ENCODE data around the gene MFAP4. TPM values are rescaled to one million over a fixed set of nuclear protein-coding genes. Genes with fewer than 3 reads are reported as not detected.
A peak's percentile ranks its signal among the peaks of the same experiment; 100 is the strongest.

The MFAP4 gene, protein sequence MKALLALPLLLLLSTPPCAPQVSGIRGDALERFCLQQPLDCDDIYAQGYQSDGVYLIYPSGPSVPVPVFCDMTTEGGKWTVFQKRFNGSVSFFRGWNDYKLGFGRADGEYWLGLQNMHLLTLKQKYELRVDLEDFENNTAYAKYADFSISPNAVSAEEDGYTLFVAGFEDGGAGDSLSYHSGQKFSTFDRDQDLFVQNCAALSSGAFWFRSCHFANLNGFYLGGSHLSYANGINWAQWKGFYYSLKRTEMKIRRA
- 3.7 and 6.8 TPM in 2 replicates for total RNA-seq

DNA sequence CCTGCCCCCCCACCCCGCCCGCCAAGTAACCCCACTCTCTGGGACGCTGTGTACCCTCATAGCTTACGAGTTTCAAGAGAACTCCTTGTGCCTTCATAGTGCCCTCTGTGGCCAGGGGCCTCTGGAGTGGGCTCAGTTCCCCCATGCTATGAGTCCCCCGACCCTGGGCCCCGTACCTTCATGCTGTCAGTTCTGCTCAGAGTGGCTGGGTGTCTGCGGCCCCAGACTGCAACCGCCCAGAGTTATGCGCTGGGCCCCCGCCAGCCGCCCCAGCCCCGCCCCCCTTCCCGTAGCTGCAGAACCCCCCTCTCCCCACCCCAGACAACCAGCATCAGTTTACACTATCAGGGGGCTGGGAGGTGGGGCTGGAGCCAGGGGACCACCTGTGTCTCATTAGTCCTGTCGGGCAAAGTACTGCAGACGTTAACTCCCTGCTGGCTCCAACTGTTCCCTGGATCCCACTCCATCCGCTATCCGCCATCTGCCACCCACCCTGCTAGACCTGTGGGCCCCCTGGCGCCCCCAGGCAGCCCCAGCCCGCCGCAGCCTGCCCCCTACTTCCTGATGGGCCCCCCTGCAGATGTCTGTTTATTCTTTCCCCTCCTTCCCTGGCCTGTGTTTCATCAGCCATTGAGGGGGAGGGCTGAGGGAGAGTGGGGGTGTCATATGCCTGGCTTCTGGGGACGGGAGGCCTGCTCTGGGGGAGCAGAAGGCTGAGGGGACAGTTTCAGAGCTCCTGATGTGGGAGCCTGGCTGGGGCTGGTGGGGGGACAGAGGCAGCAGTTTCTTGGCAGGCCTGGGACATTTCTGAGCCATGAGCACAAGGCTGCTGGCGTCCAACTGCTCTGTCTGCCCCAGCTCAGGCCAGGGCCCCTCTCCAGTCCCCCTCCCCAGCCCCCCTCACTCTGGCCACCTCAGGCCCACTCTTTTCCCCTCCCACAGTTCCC is at the start of gene MFAP4:
Gene MFAP4, minus strand, starts transcription at position 217 of the 947 bp plus-strand sequence. Its CDS starts 35 bp downstream, at position 182.

DNA sequence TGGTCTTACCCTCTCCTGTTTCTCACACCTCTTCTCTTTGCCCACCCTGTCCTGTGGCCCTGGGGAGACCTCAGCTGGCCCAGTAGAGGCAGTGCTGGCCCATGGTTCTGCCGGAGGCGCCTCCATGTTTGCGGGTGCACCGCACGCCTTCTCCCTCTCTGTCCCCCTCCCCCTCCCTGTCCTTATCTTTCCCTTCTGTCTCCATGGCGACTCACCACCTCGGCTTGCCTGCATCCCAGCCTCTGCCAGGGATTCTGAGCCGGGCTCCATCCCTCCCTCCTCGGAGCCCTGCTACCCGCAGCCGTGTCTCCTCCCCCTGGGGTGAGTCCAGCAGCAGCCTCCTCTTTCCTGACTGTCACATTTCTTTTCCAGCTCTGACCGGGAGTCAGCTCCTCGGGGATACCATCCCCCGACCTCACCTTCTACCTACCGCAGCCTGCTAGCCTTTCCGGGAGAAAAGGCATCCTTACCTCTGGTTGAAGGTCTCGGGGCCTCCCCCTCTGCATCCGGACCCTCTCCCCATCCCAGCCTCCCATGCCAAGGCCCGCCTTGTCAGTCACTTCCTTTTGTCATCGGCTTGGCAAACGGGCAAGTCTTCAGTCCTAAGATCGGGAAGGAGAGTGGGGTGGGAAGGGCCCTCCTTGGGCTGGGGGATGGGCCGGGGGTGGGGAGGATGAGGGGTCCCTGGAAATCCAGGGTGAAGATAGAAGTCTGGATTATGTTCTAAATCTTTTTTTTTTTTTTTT is 24.1 kb upstream of the MFAP4 start, which contains the start of gene RNF112:
Gene RNF112, plus strand, starts transcription at position 358 of the 746 bp plus-strand sequence. Its CDS starts 177 bp downstream, at position 535.

DNA sequence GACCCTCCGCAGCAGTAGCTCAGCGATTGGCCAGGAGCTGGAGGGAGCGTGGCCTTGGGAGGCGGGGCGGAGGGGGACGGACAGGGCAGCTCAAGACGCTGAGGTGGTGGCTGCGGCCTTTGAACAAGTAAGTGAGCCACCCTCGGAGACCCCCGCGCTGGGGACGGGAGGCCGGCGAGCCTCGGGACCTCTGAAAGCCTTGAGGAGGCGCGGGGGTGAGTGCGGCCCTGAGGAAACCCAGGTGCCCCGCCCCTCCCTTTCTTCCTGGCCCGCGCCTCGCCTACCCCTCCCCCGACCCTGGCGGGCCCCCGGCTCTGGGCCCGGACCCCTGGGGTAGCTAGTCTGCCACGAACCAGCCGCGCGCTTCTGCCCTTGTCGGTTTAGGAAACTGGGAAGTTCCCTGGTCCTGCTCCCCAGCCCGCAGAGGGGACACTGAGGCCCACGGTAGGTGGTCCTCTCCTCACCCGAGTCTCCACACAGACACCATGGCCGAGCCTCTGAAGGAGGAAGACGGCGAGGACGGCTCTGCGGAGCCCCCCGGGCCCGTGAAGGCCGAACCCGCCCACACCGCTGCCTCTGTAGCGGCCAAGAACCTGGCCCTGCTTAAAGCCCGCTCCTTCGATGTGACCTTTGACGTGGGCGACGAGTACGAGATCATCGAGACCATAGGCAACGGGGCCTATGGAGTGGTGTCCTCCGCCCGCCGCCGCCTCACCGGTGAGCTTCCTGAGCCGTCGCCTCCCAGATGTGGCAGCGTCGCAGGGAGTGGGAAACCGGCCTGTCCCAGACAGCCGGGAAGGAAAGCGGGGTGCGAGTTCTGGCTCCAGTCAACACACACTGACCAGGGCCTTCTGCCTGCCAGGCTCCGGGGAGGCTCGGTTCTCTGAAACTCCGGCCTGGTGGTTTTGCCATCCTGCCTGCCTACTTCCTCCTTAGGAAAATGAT is 8.3 kb downstream of the MFAP4 start, which contains the start of gene MAPK7:
Gene MAPK7, plus strand, starts transcription at position 83 of the 945 bp plus-strand sequence. Its CDS starts 403 bp downstream, at position 486.

DNA sequence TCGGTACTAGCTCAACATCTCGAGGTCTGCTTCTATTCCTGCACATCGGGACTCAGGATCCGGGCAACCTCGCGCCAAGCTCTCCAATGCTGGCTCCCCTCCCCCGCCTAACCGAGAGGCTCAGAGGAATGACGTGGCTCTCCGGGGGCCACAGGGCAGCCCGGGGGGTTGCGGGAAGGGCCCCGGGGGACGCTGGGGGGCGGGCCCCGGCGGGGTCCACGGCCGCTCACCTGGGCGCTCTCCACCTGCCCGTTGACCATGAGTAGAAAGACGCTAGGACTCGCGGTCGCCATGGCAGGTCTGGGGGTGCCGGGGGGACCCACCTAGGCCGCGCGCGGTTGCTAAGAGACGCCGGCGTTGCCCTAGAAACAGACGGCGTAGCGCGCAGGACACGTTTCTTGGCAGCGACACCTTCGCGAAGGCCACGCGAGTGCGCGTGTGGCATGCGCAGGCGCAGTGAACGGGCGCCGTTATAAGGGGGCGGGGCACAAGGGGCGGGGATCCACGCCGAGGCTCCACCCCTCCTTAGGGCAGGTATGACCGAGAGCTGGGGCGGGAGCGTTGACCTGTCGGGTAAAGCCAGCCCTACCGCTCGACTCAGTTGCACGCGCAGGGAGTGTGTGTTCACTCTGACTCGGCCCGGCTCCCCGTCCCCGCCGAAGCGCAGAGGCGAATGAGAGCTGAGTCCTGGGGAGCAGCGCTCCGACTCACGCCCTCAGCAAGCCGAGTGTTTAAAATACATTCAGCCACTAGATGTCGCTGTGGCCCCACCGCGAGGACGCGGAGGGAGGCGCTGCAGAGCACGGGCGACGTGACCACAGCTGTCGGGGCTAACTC is 24.5 kb downstream of the MFAP4 start, which contains the start of gene B9D1:
Gene B9D1, minus strand, starts transcription at position 447 of the 837 bp plus-strand sequence. Its CDS starts 154 bp downstream, at position 293.

Small RNA genes within 50 kb of the gene (small RNA-seq; reads per million reads assigned to genes)
- gene MIR1180 (2.0 reads per million, percentile 72 among the genes with 10 or more reads in this experiment), gene RF00537 (not detected)

Other genes starting within 250 kb of the MFAP4 start
- 29.5 and 34.3 TPM in 2 replicates for gene EPN2, start 149.8 kb downstream of the MFAP4 start, total RNA-seq
- gene B9D1, start 24.5 kb downstream of the MFAP4 start, total RNA-seq: 24.2 and 30.6 TPM in 2 replicates
- 14.8 and 19.2 TPM in 2 replicates for gene MAPK7, start 8.7 kb downstream of the MFAP4 start, total RNA-seq
- 2.6 and 3.5 TPM in 2 replicates for gene RNF112, start 24.0 kb upstream of the MFAP4 start, total RNA-seq
- gene SLC47A1, start 146.7 kb upstream of the MFAP4 start, total RNA-seq: 10.2 and 14.9 TPM in 2 replicates